DND-41 (cell line): Measurements from ENCODE around the gene ANO1.
"Not testable (repeated sequence)": the region's sequence is repeated elsewhere in the genome, so short reads cannot be mapped to it uniquely, and the experiment has no call there.

Experiments used
- CTCF ChIP-seq: IDR thresholded peaks from 2 replicates; pipeline ENCODE4 v1.5.1; 2012; ENCODE audit warnings: borderline replicate concordance, low read length, moderate library complexity, mild to moderate bottlenecking; ENCODE audit not compliant: poor library complexity, severe bottlenecking; ENCODE audit errors: extremely low read depth
- EZH2 ChIP-seq: IDR thresholded peaks from 3 replicates; pipeline ENCODE4 v1.6.1; 2012; ENCODE audit warnings: borderline replicate concordance, low read depth, mild to moderate bottlenecking, moderate library complexity, low read length, inconsistent platforms; ENCODE audit not compliant: severe bottlenecking

- not testable (repeated sequence) for TF ChIP-seq CTCF, EZH2
Observed at GRCh38 chr11:70035665-70036064, 42.5 kb upstream of the ANO1 start.
